IMR-90 (cell line): ENCODE measurements around the gene FSIP1. TPM values are rescaled to one million over a fixed set of nuclear protein-coding genes. Genes with fewer than 3 reads are reported as not detected.

ENCODE experiments used
- ATAC-seq: fragments of 200-7000 bp; cut with Tn5 transposase; 2 replicates; pipeline ENCODE4 v1.9.1; 2020; ENCODE audit warnings: low read depth, mild to moderate bottlenecking, moderate library complexity
- BruUV-seq: library from RNA; stranded (reverse); fragments of 400-500 nt; replicated peaks from 2 replicates; lab custom pipeline; 2021; lab: Mats Ljungman, UMichigan
- CTCF ChIA-PET: fragments of 300-600 bp; formaldehyde crosslinking; extraction: SDS; loops from one replicate; lab custom pipeline; 2021; ENCODE audit warnings: antibody characterized with exemption; lab: Yijun Ruan, JAX
- POLR2A ChIA-PET: fragments of 300-600 bp; sonication (Branson Sonifier 250); formaldehyde crosslinking; loops from one replicate; lab custom pipeline; 2022; ENCODE audit warnings: antibody characterized with exemption; ENCODE audit not compliant: unreplicated experiment; lab: Charles Lee
- DNase-seq: peaks from one replicate; pipeline ENCODE4 v3.0.0; 2013
- H2AFZ ChIP-seq: replicated peaks from 2 replicates; pipeline ENCODE3; 2013; ENCODE audit warnings: low read length, mild to moderate bottlenecking; ENCODE audit not compliant: poor library complexity
- H2AK5ac ChIP-seq: 2 replicates; pipeline ENCODE4 v1.6.1; 2013; ENCODE audit warnings: low read depth, low read length, inconsistent platforms
- H2AK9ac ChIP-seq: replicated peaks from 2 replicates; pipeline ENCODE3; 2013; ENCODE audit warnings: mild to moderate bottlenecking, low read depth, low read length, moderate library complexity; ENCODE audit not compliant: poor library complexity
- H2BK120ac ChIP-seq: 2 replicates; pipeline ENCODE4 v1.6.1; 2013; ENCODE audit warnings: low read depth, low read length, inconsistent platforms
- H2BK15ac ChIP-seq: 3 replicates; pipeline ENCODE4 v1.6.1; 2013; ENCODE audit warnings: low read depth, low read length, inconsistent platforms
- H2BK20ac ChIP-seq: 2 replicates; pipeline ENCODE4 v1.6.1; 2013; ENCODE audit warnings: low read depth, mild to moderate bottlenecking, inconsistent platforms, low read length, moderate library complexity
- H2BK5ac ChIP-seq: 2 replicates; pipeline ENCODE4 v1.6.1; 2013; ENCODE audit warnings: mild to moderate bottlenecking, low read depth, low read length, inconsistent platforms; ENCODE audit not compliant: poor library complexity, severe bottlenecking
- H3K14ac ChIP-seq: replicated peaks from 2 replicates; pipeline ENCODE4 v1.6.1; 2013; ENCODE audit warnings: low read depth, low read length, inconsistent platforms
- H3K18ac ChIP-seq: 2 replicates; pipeline ENCODE4 v1.6.1; 2013; ENCODE audit warnings: low read depth, low read length, control low read depth
- H3K23ac ChIP-seq: 2 replicates; pipeline ENCODE4 v1.6.1; 2013; ENCODE audit warnings: low read depth, low read length, inconsistent platforms
- H3K27ac ChIP-seq: 2 replicates; pipeline ENCODE4 v1.5.1; 2013; ENCODE audit warnings: mild to moderate bottlenecking, control low read depth, low read length; ENCODE audit not compliant: insufficient read depth
- H3K27me3 ChIP-seq: 2 replicates; pipeline ENCODE4 v1.6.1; 2013; ENCODE audit warnings: low read length; ENCODE audit not compliant: control insufficient read depth, insufficient read depth
- H3K36me3 ChIP-seq: 2 replicates; pipeline ENCODE4 v1.6.1; 2013; ENCODE audit warnings: low read length, mixed read lengths; ENCODE audit not compliant: control insufficient read depth, insufficient read depth
- H3K4ac ChIP-seq: 2 replicates; pipeline ENCODE4 v1.6.1; 2013; ENCODE audit warnings: low read depth, low read length, inconsistent platforms
- H3K4me1 ChIP-seq: 2 replicates; pipeline ENCODE4 v1.6.1; 2013; ENCODE audit warnings: low read length, mixed read lengths; ENCODE audit not compliant: control insufficient read depth, insufficient read depth
- H3K4me2 ChIP-seq: 2 replicates; pipeline ENCODE4 v1.6.1; 2013; ENCODE audit warnings: low read depth, mild to moderate bottlenecking, control low read depth, low read length, moderate library complexity
- H3K4me3 ChIP-seq: 2 replicates; pipeline ENCODE4 v1.5.1; 2013; ENCODE audit warnings: low read depth, mild to moderate bottlenecking, control low read depth, low read length, moderate library complexity; ENCODE audit not compliant: insufficient read depth
- H3K56ac ChIP-seq: 2 replicates; pipeline ENCODE4 v1.6.1; 2013; ENCODE audit warnings: low read length, inconsistent platforms; ENCODE audit not compliant: insufficient read depth; ENCODE audit errors: extremely low read depth
- H3K79me1 ChIP-seq, 2 experiments: 2 replicates each; pipeline ENCODE4 v1.6.1; 2013; ENCODE audit warnings: low read length in 2 of 2, inconsistent platforms in 1 of 2, low read depth in 1 of 2
- H3K9ac ChIP-seq: 2 replicates; pipeline ENCODE4 v1.6.1; 2013; ENCODE audit warnings: low read depth, low read length, control low read depth
- H3K9me1 ChIP-seq: 2 replicates; pipeline ENCODE4 v1.6.1; 2013; ENCODE audit warnings: low read length, inconsistent platforms; ENCODE audit not compliant: insufficient read depth
- H3K9me3 ChIP-seq: 2 replicates; pipeline ENCODE4 v1.6.1; 2013; ENCODE audit warnings: low read length; ENCODE audit not compliant: control insufficient read depth, insufficient read depth
- H4K20me1 ChIP-seq: 2 replicates; pipeline ENCODE4 v1.6.1; 2013; ENCODE audit warnings: low read length, inconsistent platforms; ENCODE audit not compliant: insufficient read depth
- H4K5ac ChIP-seq: 2 replicates; pipeline ENCODE4 v1.6.1; 2013; ENCODE audit warnings: mild to moderate bottlenecking, low read depth, low read length, control low read depth
- H4K8ac ChIP-seq, 2 experiments: 2 replicates each; pipeline ENCODE4 v1.6.1; 2013; ENCODE audit warnings: low read depth in 2 of 2, low read length in 2 of 2, control low read depth in 1 of 2, inconsistent platforms in 1 of 2
- H4K91ac ChIP-seq: 2 replicates; pipeline ENCODE4 v1.6.1; 2013; ENCODE audit warnings: low read depth, low read length, inconsistent platforms; ENCODE audit not compliant: insufficient read depth
- CEBPB ChIP-seq: IDR thresholded peaks from 2 replicates; pipeline ENCODE4 v1.6.1; 2012; ENCODE audit warnings: low read depth, low read length, improper control_type of control experiment
- CHD1 ChIP-seq: IDR thresholded peaks from 2 replicates; pipeline ENCODE4 v1.6.1; 2012; ENCODE audit warnings: low read depth, low read length, improper control_type of control experiment
- ELK1 ChIP-seq: fragments of 150-350 bp; IDR thresholded peaks from 2 replicates; pipeline ENCODE4 v1.6.1; 2016; ENCODE audit warnings: low read depth, mild to moderate bottlenecking, low read length, moderate library complexity, borderline replicate concordance
- FOS ChIP-seq: fragments of 150-350 bp; IDR thresholded peaks from 2 replicates; pipeline ENCODE4 v1.6.1; 2016; ENCODE audit warnings: low read depth, low read length
- MAFK ChIP-seq: IDR thresholded peaks from 2 replicates; pipeline ENCODE4 v1.6.1; 2012; ENCODE audit warnings: low read depth, low read length, improper control_type of control experiment
- MAZ ChIP-seq: IDR thresholded peaks from 2 replicates; pipeline ENCODE4 v1.6.1; 2012; ENCODE audit warnings: low read depth, mild to moderate bottlenecking, low read length, improper control_type of control experiment, moderate library complexity, borderline replicate concordance
- NFE2L2 ChIP-seq: fragments of 150-350 bp; IDR thresholded peaks from 2 replicates; pipeline ENCODE4 v1.6.1; 2016; ENCODE audit warnings: low read depth, mild to moderate bottlenecking, low read length
- POLR2A ChIP-seq: IDR thresholded peaks from 2 replicates; pipeline ENCODE4 v1.6.1; 2012; ENCODE audit warnings: mild to moderate bottlenecking, low read depth, low read length
- RAD21 ChIP-seq: IDR thresholded peaks from 2 replicates; pipeline ENCODE4 v1.6.1; 2012; ENCODE audit warnings: low read length, improper control_type of control experiment
- RCOR1 ChIP-seq: IDR thresholded peaks from 2 replicates; pipeline ENCODE4 v1.6.1; 2012; ENCODE audit warnings: mild to moderate bottlenecking, low read length, improper control_type of control experiment; ENCODE audit not compliant: insufficient replicate concordance
- RFX5 ChIP-seq: IDR thresholded peaks from 2 replicates; pipeline ENCODE4 v1.8.0; 2012; ENCODE audit warnings: low read depth, mild to moderate bottlenecking, low read length, moderate library complexity
- USF2 ChIP-seq: fragments of 150-350 bp; IDR thresholded peaks from 2 replicates; pipeline ENCODE4 v1.6.1; 2017; ENCODE audit warnings: mild to moderate bottlenecking, antibody characterized with exemption, low read length, low read depth
- WGBS, 2 experiments: methylation state at CpG; one replicate each; pipeline versions ENCODE4 v1.1.5 to v1.1.7; 2013; ENCODE audit warnings: missing lambda C conversion rate in 2 of 2; ENCODE audit not compliant: insufficient read length in 1 of 2; ENCODE audit errors: extremely low coverage in 2 of 2; 5-methylcytosine and 5-hydroxymethylcytosine counted together
- dilution Hi-C: fragments of 300-500 bp; cut with HindIII; formaldehyde crosslinking; loops from one replicate; pipeline ENCODE4 v1.14.3; 2018; ENCODE audit warnings: low sequenced_read_pairs; ENCODE audit not compliant: unreplicated experiment
- in situ Hi-C: fragments of 300-500 bp; cut with MboI; formaldehyde crosslinking; loops from 3 replicates; pipeline ENCODE4 v1.14.3; 2019; ENCODE audit warnings: low sequenced_read_pairs, inconsistent platforms, mixed read lengths
- intact Hi-C: fragments of 100-400 bp; cut with micrococcal nuclease; formaldehyde crosslinking; loops from 2 replicates; pipeline ENCODE4 v1.10.0; 2022
- polyA plus RNA-seq, 3 experiments: library from polyadenylated mRNA; depleted of rRNA; stranded (reverse); fragments of >200 nt; gene quantifications; 2 replicates each; pipeline ENCODE4 v1.2.3, GENCODE V29; 2012; ENCODE audit warnings: low replicate concordance in 1 of 3
- total RNA-seq: library from RNA; depleted of rRNA; stranded (reverse); fragments of >200 nt; gene quantifications from 2 replicates; pipeline ENCODE4 v1.2.3, GENCODE V29; 2012
- TF ChIP-seq, protein P1 (sequence below): conservative IDR thresholded peaks from 2 replicates; pipeline ENCODE4 v1.5.1; 2012; ENCODE audit warnings: mild to moderate bottlenecking, low read depth, low read length, improper control_type of control experiment

Gene FSIP1
- total and polyA plus RNA-seq, 2 of the 4 experiments (the other 2 are of a cell fraction), result 0.10 to 0.18 TPM

DNA sequence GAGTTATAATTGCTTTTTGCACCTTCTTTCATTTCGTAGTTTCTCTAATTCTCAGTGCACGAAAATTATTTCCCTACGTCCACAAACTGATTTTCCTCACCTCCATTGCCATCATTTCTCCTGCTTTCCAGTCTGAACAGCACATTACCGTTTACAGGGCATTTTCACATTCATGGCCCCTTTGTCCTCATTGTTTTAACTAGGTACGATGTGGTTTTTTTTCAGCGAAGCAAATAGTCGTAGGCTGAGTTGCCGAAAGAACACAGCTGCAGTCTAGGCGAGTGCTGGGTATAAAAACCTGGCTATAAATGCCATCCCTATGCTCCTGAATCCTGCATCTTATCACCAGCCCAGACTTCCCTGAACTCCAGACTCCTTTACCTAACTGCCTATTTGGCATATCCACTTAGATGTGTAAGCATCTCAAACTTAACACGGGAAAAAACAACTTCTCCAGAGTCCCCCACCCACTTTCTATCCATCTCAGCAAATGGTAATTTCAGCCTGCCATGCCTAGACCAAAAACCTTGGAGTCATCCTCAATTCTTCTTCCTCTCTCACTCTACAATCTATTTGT lies 691 bp upstream of the FSIP1 start:
- Histone ChIP-seq H2AK9ac (peak overlapping the region; percentile 18), H2AK5ac (peak overlapping the region; percentile 62; the same call in 1 of the 2 replicates), H3K4me2 (peak overlapping the region; percentile 97), H3K4me3 (peak overlapping the region; percentile 93), H4K91ac (peak overlapping the region; percentile 27), H3K9me1 (peaks cover 2% of the 10 kb centered on the region), H3K9ac (peak overlapping the region; percentile 95), H3K4ac (peak overlapping the region; percentile 92), H3K4me1 (peaks cover 19% of the 10 kb centered on the region), H2BK15ac (peak overlapping the region; percentile 95; the same call in 2 of the 3 replicates), H2AFZ (peak overlapping the region; percentile 17), H4K20me1 (no peaks in the 10 kb centered on the region), H3K23ac (peak overlapping the region; percentile 98), H3K18ac (peak overlapping the region; percentile 87; the same call in 1 of the 2 replicates), H4K8ac (peak overlapping the region; percentile 85 to 98), H3K27ac (peak overlapping the region; percentile 79), H3K56ac (peak overlapping the region; percentile 96), H2BK120ac (peak overlapping the region; percentile 76), H2BK5ac (peak overlapping the region; percentile 90), H3K36me3 (no peaks in the 10 kb centered on the region), H4K5ac (peak overlapping the region; percentile 80), H2BK20ac (peak overlapping the region; percentile 9), H3K14ac (peak overlapping the region; percentile 96), H3K79me1 (peaks cover 10 to 46% of the 10 kb centered on the region in 2 experiments), H3K9me3 (no peaks in the 10 kb centered on the region), H3K27me3 (no peaks in the 10 kb centered on the region)
- ATAC-seq, result no peak
- ChIA-PET CTCF (interaction anchor here (1.2 kb wide), 1 partner anchor 27 kb away, joined by 4 read pairs; no protein-coding TSS in a partner anchor), POLR2A (no interaction called here)
- no TSS peak for BruUV-seq
- dilution Hi-C loops, result no loop called here
- WGBS, 2 experiments, result 2% methylated on average over 7 of the region's 10 CpGs; no CpG with 5 or more reads in 1 of the 2 experiments
- peak; percentile 25 for DNase-seq
- TF ChIP-seq RFX5 (no peak), FOS (no peak), NFE2L2 (no peak), USF2 (no peak), RAD21 (no peak), POLR2A (no peak), CEBPB (no peak), CHD1 (no peak), MAFK (no peak), MAZ (no peak), RCOR1 (no peak), ELK1 (no peak)
- TF ChIP-seq, protein P1, sequence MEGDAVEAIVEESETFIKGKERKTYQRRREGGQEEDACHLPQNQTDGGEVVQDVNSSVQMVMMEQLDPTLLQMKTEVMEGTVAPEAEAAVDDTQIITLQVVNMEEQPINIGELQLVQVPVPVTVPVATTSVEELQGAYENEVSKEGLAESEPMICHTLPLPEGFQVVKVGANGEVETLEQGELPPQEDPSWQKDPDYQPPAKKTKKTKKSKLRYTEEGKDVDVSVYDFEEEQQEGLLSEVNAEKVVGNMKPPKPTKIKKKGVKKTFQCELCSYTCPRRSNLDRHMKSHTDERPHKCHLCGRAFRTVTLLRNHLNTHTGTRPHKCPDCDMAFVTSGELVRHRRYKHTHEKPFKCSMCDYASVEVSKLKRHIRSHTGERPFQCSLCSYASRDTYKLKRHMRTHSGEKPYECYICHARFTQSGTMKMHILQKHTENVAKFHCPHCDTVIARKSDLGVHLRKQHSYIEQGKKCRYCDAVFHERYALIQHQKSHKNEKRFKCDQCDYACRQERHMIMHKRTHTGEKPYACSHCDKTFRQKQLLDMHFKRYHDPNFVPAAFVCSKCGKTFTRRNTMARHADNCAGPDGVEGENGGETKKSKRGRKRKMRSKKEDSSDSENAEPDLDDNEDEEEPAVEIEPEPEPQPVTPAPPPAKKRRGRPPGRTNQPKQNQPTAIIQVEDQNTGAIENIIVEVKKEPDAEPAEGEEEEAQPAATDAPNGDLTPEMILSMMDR, result no peak
- in situ Hi-C loops, result loop anchor here (10.0 kb wide), 1 partner anchor 171 kb away; no protein-coding TSS in a partner anchor
- intact Hi-C loops, result loop anchor here (10.0 kb wide), 3 partner anchors 221 to 1079 kb away; partner anchors contain the start of gene BMF
